Thyroid gland (tissue), 4 donors: ENCODE measurements around the gene EIF2S2. TPM values are rescaled to one million over a fixed set of nuclear protein-coding genes. Genes with fewer than 3 reads are reported as not detected.

Experiments used
- DNase-seq, 2 donors: peaks; one replicate each; pipeline ENCODE4 v3.0.0-alpha.2; 2019
- H3K27ac ChIP-seq, 3 donors: fragments of 200-600 bp; sonication (generic); 1 replicate in 2 of 3; 2 replicates in 1 of 3; pipeline ENCODE4 v1.5.1; 2016 to 2019; ENCODE audit warnings: mild to moderate bottlenecking in 1 of 3, moderate library complexity in 1 of 3
- H3K27me3 ChIP-seq: fragments of 200-600 bp; sonication (generic); one replicate; pipeline ENCODE4 v1.5.1; 2019
- H3K36me3 ChIP-seq, 2 donors: fragments of 200-600 bp; sonication (generic); one replicate each; pipeline ENCODE4 v1.5.1; 2016 to 2019
- H3K4me1 ChIP-seq, 2 donors: fragments of 200-600 bp; sonication (generic); one replicate each; pipeline ENCODE4 v1.5.1; 2017 to 2019
- H3K4me3 ChIP-seq, 3 donors: fragments of 200-600 bp; sonication (generic); replicated peaks in 1 of 3; 1 replicate in 2 of 3; 2 replicates in 1 of 3; pipeline ENCODE4 v1.5.1; 2016; ENCODE audit warnings: mild to moderate bottlenecking in 1 of 3
- H3K9me3 ChIP-seq: fragments of 200-600 bp; sonication (generic); one replicate; pipeline ENCODE4 v1.5.1; 2017
- POLR2A ChIP-seq, 2 donors: fragments of 450-650 bp; IDR thresholded peaks; one replicate each; pipeline ENCODE4 v1.6.1; 2017; ENCODE audit warnings: antibody characterized with exemption in 2 of 2, mild to moderate bottlenecking in 2 of 2, moderate library complexity in 1 of 2
- WGBS, 2 donors: methylation state at CpG; one replicate each; pipeline ENCODE4 v1.1.5; 2017; 5-methylcytosine and 5-hydroxymethylcytosine counted together
- intact Hi-C: fragments of 100-400 bp; cut with DNase I; formaldehyde crosslinking; loops from one replicate; pipeline ENCODE4 v1.15.1; 2023
- total RNA-seq, 4 donors: library from RNA; depleted of rRNA; stranded (reverse); fragments of >200 nt; gene quantifications; one replicate each; pipeline ENCODE4 v1.2.3, GENCODE V29; 2016
- TF ChIP-seq, protein P1 (sequence below), 6 experiments: fragments of 200-600 bp in 3 of 6; fragments of 450-650 bp in 3 of 6; sonication (generic) in 3 of 6; IDR thresholded peaks; one replicate each; pipeline ENCODE4 v1.5.1; 2016 to 2019; ENCODE audit warnings: antibody characterized with exemption in 6 of 6, mild to moderate bottlenecking in 2 of 6, inconsistent platforms in 1 of 6, moderate library complexity in 1 of 6

Gene EIF2S2
- total RNA-seq, 4 donors from 2014 or later, result 34.1 to 50.5 (median 42.6) TPM

DNA sequence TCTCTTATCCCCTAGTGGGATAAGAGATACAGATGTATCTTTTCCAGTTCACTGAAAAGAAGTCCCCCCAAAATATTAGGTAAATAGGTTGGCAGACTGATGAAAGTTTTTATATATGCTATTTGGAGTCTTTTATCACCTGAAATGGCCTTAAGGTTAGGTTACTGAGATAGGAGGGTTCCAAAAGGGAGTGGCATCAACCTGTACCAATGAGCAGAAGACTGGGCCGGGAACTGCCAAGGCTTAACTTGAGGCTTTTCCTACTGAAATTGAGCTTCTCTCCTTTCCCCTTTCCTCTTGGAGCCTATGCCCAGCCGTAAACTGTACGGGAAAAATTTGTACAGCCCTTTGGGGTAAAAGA is 42.0 kb downstream of the EIF2S2 start:
- Histone ChIP-seq H3K27me3 (no peaks in the 10 kb centered on the region), H3K9me3 (no peaks in the 10 kb centered on the region), H3K36me3 (peaks cover 3 to 6% of the 10 kb centered on the region in 2 donors), H3K27ac (no peak overlapping the region), H3K4me1 (peaks cover 21 to 30% of the 10 kb centered on the region in 2 donors), H3K4me3 (no peak overlapping the region)
- intact Hi-C loops, result loop anchor here (2.0 to 5.0 kb wide), 3 partner anchors 73 to 207 kb away; no protein-coding TSS in a partner anchor
- TF ChIP-seq, protein P1, sequence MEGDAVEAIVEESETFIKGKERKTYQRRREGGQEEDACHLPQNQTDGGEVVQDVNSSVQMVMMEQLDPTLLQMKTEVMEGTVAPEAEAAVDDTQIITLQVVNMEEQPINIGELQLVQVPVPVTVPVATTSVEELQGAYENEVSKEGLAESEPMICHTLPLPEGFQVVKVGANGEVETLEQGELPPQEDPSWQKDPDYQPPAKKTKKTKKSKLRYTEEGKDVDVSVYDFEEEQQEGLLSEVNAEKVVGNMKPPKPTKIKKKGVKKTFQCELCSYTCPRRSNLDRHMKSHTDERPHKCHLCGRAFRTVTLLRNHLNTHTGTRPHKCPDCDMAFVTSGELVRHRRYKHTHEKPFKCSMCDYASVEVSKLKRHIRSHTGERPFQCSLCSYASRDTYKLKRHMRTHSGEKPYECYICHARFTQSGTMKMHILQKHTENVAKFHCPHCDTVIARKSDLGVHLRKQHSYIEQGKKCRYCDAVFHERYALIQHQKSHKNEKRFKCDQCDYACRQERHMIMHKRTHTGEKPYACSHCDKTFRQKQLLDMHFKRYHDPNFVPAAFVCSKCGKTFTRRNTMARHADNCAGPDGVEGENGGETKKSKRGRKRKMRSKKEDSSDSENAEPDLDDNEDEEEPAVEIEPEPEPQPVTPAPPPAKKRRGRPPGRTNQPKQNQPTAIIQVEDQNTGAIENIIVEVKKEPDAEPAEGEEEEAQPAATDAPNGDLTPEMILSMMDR (IDR thresholded peaks at IDR 0.05), result no peak
- no peak for TF ChIP-seq POLR2A (IDR thresholded peaks at IDR 0.05)
- no peak for DNase-seq
- 92% methylated on average over 3 of the region's 3 CpGs for WGBS, 2 donors

DNA sequence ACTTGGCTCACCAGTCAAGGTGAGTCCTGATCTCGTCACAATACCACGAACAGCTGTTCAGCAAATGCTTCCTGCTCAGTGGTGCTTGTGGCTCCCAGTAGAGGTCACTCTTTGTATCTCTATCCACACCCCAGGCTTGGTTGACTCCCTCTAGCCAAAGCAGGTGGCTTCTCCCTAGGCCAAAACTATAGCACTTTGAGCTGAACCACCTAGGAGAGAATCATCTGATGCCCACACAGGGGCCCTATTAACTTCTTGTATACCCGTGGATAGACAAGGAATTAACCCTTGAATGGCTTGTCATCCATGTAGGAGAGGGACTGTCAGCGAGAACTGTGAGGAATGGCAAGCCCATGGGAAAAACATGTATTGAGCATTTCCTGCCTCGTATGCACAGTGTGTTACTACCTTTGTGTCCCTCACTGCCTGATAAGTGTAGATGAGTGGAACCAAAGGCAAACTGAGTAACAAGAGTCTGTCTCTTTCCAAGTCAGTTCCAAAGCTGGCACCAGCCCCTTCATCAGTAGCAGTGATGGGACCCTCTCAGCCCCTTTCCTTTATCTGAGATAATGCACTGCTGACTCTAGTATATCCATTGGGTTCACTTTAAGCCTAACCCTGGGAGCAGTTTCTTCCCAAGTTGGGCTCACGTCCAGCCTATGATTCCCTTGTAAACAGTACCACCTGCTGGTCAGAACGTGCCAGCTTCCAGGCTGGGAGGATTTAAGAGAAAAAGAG is 42.5 kb downstream of the EIF2S2 start:
- TF ChIP-seq, protein P1 (IDR thresholded peaks at IDR 0.05), result peak; percentile 45 to 94 (median 86)
- no peak for TF ChIP-seq POLR2A (IDR thresholded peaks at IDR 0.05)
- DNase-seq, result peak; percentile 78 to 83
- H3K9me3 ChIP-seq, result no peaks in the 10 kb centered on the region
- H3K4me1 ChIP-seq, result peaks cover 26 to 35% of the 10 kb centered on the region in 2 donors
- H3K4me3 ChIP-seq, result no peak overlapping the region
- intact Hi-C loops, result loop anchor here (2.0 to 5.0 kb wide), 3 partner anchors 72 to 207 kb away; no protein-coding TSS in a partner anchor
- H3K27me3 ChIP-seq, result no peaks in the 10 kb centered on the region
- peaks cover under 1 to 6% of the 10 kb centered on the region in 2 donors for H3K36me3 ChIP-seq
- H3K27ac ChIP-seq, result peak overlapping the region; percentile 38 to 54 (median 45)
- 15 to 19% methylated on average over 7 of the region's 7 CpGs for WGBS, 2 donors

DNA sequence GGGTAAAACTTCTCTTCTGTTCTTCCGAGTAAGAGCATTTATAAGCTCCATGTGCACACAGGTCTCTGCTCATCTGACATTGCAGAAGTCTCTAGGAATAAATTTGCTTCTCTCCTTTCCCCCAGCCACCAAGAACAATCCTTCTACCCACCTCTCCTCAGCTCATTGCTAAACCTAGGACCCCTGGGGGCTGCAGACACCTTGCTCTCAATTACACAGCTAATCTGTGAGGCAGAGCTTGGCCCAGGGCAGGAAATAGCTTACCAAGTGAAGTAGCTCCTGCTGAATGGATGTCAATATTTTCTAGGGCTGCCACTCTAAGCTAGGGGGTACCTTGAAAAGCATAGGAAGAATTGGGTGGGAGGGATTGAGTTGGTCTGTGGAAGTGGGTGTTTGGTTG is 44.0 kb downstream of the EIF2S2 start:
- peaks cover 33 to 49% of the 10 kb centered on the region in 2 donors for H3K4me1 ChIP-seq
- TF ChIP-seq, protein P1 (IDR thresholded peaks at IDR 0.05), result no peak
- no peak for TF ChIP-seq POLR2A (IDR thresholded peaks at IDR 0.05)
- no peak for DNase-seq
- no peak overlapping the region for H3K27ac ChIP-seq
- no peaks in the 10 kb centered on the region for H3K9me3 ChIP-seq
- H3K36me3 ChIP-seq, result peaks cover 0 to 6% of the 10 kb centered on the region in 2 donors
- no peak overlapping the region for H3K4me3 ChIP-seq
- intact Hi-C loops, result no loop called here
- 100% methylated on average over 1 of the region's 1 CpG for WGBS, 2 donors
- no peaks in the 10 kb centered on the region for H3K27me3 ChIP-seq

DNA sequence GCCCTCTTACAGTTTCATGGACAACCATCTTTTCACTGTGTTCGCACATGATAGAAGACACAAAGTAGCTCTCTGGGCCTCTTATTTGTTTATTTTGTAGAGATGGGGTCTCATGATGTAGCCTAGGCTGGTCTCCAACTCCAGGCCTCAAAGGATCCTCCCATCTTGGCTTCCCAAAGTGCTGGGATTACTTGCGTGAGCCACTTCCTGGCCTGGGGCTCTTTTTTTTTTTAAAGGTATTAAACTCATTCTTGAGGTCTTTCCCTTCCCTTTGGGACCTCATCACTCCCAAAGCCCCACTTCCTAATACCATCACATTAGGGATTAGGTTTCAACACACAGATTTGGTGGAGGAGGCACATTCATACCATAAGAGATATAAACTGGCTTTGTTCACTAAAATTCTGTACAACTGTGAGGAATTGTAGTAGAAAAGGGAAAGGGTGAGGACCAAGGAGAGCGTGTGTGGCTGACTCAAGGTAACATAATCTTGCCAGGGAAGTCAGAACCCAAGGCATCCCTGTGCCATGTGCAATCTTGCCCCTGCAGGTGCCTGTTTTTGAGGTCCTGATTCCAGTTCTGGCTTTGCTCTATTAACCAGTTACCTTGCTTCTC is 45.5 kb downstream of the EIF2S2 start:
- intact Hi-C loops, result no loop called here
- H3K4me3 ChIP-seq, result no peak overlapping the region
- no peaks in the 10 kb centered on the region for H3K27me3 ChIP-seq
- no peak for DNase-seq
- no peaks in the 10 kb centered on the region for H3K9me3 ChIP-seq
- TF ChIP-seq, protein P1 (IDR thresholded peaks at IDR 0.05), result no peak
- TF ChIP-seq POLR2A (IDR thresholded peaks at IDR 0.05), result no peak
- WGBS, 2 donors, result 78 to 89% methylated on average over 3 of the region's 3 CpGs
- peak overlapping the region in 2 of 3 donors; percentile 69 to 70 for H3K27ac ChIP-seq
- peaks cover 46 to 63% of the 10 kb centered on the region in 2 donors for H3K4me1 ChIP-seq
- no peaks in the 10 kb centered on the region for H3K36me3 ChIP-seq

DNA sequence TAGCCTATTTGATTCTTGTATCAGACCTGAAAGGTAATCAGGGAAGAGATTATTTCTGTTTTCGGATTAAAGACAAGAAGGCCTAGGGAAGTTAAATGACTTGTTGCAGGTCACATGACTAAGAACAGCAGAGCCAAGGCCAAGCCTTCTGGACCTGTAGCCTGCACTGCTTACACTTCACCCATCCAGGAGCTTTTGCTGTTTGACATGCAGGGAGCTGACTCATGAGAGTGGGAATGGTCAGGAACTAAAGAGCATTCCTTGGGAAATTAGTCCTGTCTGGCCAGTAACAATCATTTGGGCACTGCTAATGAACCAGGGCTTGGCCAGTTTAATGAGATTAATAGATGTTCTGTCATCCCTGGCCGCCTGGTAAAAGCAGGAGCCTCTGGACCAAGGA is 46.8 kb downstream of the EIF2S2 start:
- DNase-seq, result peak; percentile 67 to 71
- TF ChIP-seq, protein P1 (IDR thresholded peaks at IDR 0.05), result no peak
- TF ChIP-seq POLR2A (IDR thresholded peaks at IDR 0.05), result no peak
- no peaks in the 10 kb centered on the region for H3K27me3 ChIP-seq
- peak overlapping the region; percentile 61 to 70 (median 69) for H3K27ac ChIP-seq
- H3K4me3 ChIP-seq, result no peak overlapping the region
- intact Hi-C loops, result no loop called here
- 90 to 96% methylated on average over 2 of the region's 2 CpGs for WGBS, 2 donors
- H3K9me3 ChIP-seq, result no peaks in the 10 kb centered on the region
- H3K36me3 ChIP-seq, result no peaks in the 10 kb centered on the region
- H3K4me1 ChIP-seq, result peaks cover 54 to 74% of the 10 kb centered on the region in 2 donors
